H9 (cell line): ENCODE data around the gene ILF3. TPM values are rescaled to one million over a fixed set of nuclear protein-coding genes. Genes with fewer than 3 reads are reported as not detected.

Experiments used
- DNase-seq: peaks from one replicate; pipeline ENCODE4 v3.0.0-alpha.2; 2017
- H2AFZ ChIP-seq: one replicate; pipeline ENCODE4 v1.6.1; 2013; ENCODE audit warnings: mild to moderate bottlenecking, low read length, control low read depth, moderate library complexity
- H2AK5ac ChIP-seq: 2 replicates; pipeline ENCODE4 v1.6.1; 2013; ENCODE audit warnings: low read length, control low read depth, mixed read lengths; ENCODE audit not compliant: insufficient read length
- H2BK120ac ChIP-seq: one replicate; pipeline ENCODE4 v1.6.1; 2013; ENCODE audit warnings: low read depth, mild to moderate bottlenecking, low read length, control low read depth, inconsistent platforms; ENCODE audit not compliant: poor library complexity, severe bottlenecking
- H2BK12ac ChIP-seq: 2 replicates; pipeline ENCODE4 v1.6.1; 2013; ENCODE audit warnings: low read length, control low read depth, mixed read lengths, low read depth; ENCODE audit not compliant: insufficient read length
- H2BK15ac ChIP-seq: 2 replicates; pipeline ENCODE4 v1.6.1; 2013; ENCODE audit warnings: low read depth, low read length, control low read depth
- H2BK20ac ChIP-seq: one replicate; pipeline ENCODE4 v1.6.1; 2013; ENCODE audit warnings: low read depth, mild to moderate bottlenecking, low read length, control low read depth, inconsistent platforms; ENCODE audit not compliant: poor library complexity, severe bottlenecking
- H2BK5ac ChIP-seq: 2 replicates; pipeline ENCODE4 v1.6.1; 2013; ENCODE audit warnings: low read length, control low read depth, mixed read lengths; ENCODE audit not compliant: insufficient read length
- H3K14ac ChIP-seq: 2 replicates; pipeline ENCODE4 v1.6.1; 2013; ENCODE audit warnings: low read length, control low read depth; ENCODE audit not compliant: insufficient read depth
- H3K18ac ChIP-seq: 2 replicates; pipeline ENCODE4 v1.6.1; 2013; ENCODE audit warnings: low read depth, mild to moderate bottlenecking, mixed read lengths, low read length, control low read depth; ENCODE audit not compliant: insufficient read length
- H3K23ac ChIP-seq: 2 replicates; pipeline ENCODE4 v1.6.1; 2013; ENCODE audit warnings: low read length, control low read depth, mixed read lengths, low read depth; ENCODE audit not compliant: insufficient read length
- H3K23me2 ChIP-seq: 2 replicates; pipeline ENCODE4 v1.6.1; 2013; ENCODE audit warnings: low read depth, mild to moderate bottlenecking, mixed read lengths, low read length, control low read depth; ENCODE audit not compliant: insufficient read length, poor library complexity, severe bottlenecking
- H3K27ac ChIP-seq: 2 replicates; pipeline ENCODE4 v1.5.1; 2013; ENCODE audit warnings: low read length, control low read depth, mixed read lengths, low read depth; ENCODE audit not compliant: insufficient read length
- H3K27me3 ChIP-seq: 2 replicates; pipeline ENCODE4 v1.6.1; 2013; ENCODE audit warnings: low read length, control low read depth, inconsistent platforms; ENCODE audit not compliant: insufficient read depth
- H3K4ac ChIP-seq: 2 replicates; pipeline ENCODE4 v1.6.1; 2013; ENCODE audit warnings: low read depth, mild to moderate bottlenecking, control low read depth, inconsistent platforms, low read length, moderate library complexity
- H3K4me1 ChIP-seq: 2 replicates; pipeline ENCODE4 v1.6.1; 2013; ENCODE audit warnings: low read length, control low read depth, inconsistent platforms; ENCODE audit not compliant: insufficient read depth
- H3K4me2 ChIP-seq: 2 replicates; pipeline ENCODE4 v1.6.1; 2013; ENCODE audit warnings: low read length, control low read depth, mixed read lengths; ENCODE audit not compliant: insufficient read length, insufficient read depth
- H3K56ac ChIP-seq: 2 replicates; pipeline ENCODE4 v1.6.1; 2013; ENCODE audit warnings: low read depth, mild to moderate bottlenecking, mixed read lengths, low read length, control low read depth; ENCODE audit not compliant: insufficient read length
- H3K79me1 ChIP-seq: 2 replicates; pipeline ENCODE4 v1.6.1; 2013; ENCODE audit warnings: low read depth, mild to moderate bottlenecking, moderate library complexity, low read length, control low read depth, inconsistent platforms; ENCODE audit not compliant: insufficient read depth, poor library complexity, severe bottlenecking
- H3K79me2 ChIP-seq: 2 replicates; pipeline ENCODE4 v1.6.1; 2013; ENCODE audit warnings: low read length, control low read depth, inconsistent platforms; ENCODE audit not compliant: insufficient read depth
- H3K9ac ChIP-seq: 2 replicates; pipeline ENCODE4 v1.6.1; 2013; ENCODE audit warnings: low read length, control low read depth, mixed read lengths; ENCODE audit not compliant: insufficient read length; ENCODE audit errors: extremely low read depth
- H3K9me3 ChIP-seq: one replicate; pipeline ENCODE4 v1.6.1; 2013; ENCODE audit warnings: low read depth, low read length, inconsistent platforms; ENCODE audit not compliant: control insufficient read depth
- H3T11ph ChIP-seq: one replicate; pipeline ENCODE4 v1.6.1; 2013; ENCODE audit warnings: mild to moderate bottlenecking, low read length, control low read depth, inconsistent platforms
- H4K20me1 ChIP-seq: one replicate; pipeline ENCODE4 v1.6.1; 2013; ENCODE audit not compliant: control insufficient read depth, insufficient read length, insufficient read depth
- H4K5ac ChIP-seq: 2 replicates; pipeline ENCODE4 v1.6.1; 2013; ENCODE audit warnings: low read depth, mild to moderate bottlenecking, mixed read lengths, low read length, control low read depth; ENCODE audit not compliant: insufficient read length
- H4K8ac ChIP-seq: replicated peaks from 2 replicates; pipeline ENCODE4 v1.6.1; 2013; ENCODE audit warnings: low read length, control low read depth, mixed read lengths, low read depth; ENCODE audit not compliant: insufficient read length
- H4K91ac ChIP-seq: 2 replicates; pipeline ENCODE4 v1.6.1; 2013; ENCODE audit warnings: low read depth, mild to moderate bottlenecking, moderate library complexity, mixed read lengths, low read length, control low read depth; ENCODE audit not compliant: insufficient read length
- H3K27ac Mint-ChIP-seq, 3 experiments: 2 replicates in 2 of 3; 3 replicates in 1 of 3; pipeline ENCODE4 v1.8.0; 2020 to 2021; ENCODE audit warnings: mixed read lengths in 3 of 3, mild to moderate bottlenecking in 1 of 3, moderate library complexity in 1 of 3
- H3K27me3 Mint-ChIP-seq: 2 replicates; pipeline ENCODE4 v1.8.0; 2021; ENCODE audit warnings: low read depth, mild to moderate bottlenecking, moderate library complexity, mixed read lengths
- H3K36me3 Mint-ChIP-seq, 3 experiments: 2 replicates in 2 of 3; 3 replicates in 1 of 3; pipeline ENCODE4 v1.8.0; 2020 to 2021; ENCODE audit warnings: low read depth in 3 of 3, mixed read lengths in 3 of 3; ENCODE audit not compliant: insufficient read depth in 1 of 3
- H3K4me1 Mint-ChIP-seq, 2 experiments: 2 replicates each; pipeline ENCODE4 v1.8.0; 2020; ENCODE audit warnings: mixed read lengths in 2 of 2
- H3K4me3 Mint-ChIP-seq, 2 experiments: 2 replicates in 1 of 2; 3 replicates in 1 of 2; pipeline ENCODE4 v1.8.0; 2020 to 2021; ENCODE audit warnings: mild to moderate bottlenecking in 2 of 2, mixed read lengths in 2 of 2, moderate library complexity in 1 of 2
- H3K9me3 Mint-ChIP-seq, 2 experiments: 2 replicates in 1 of 2; 3 replicates in 1 of 2; pipeline ENCODE4 v1.8.0; 2020; ENCODE audit warnings: mild to moderate bottlenecking in 2 of 2, mixed read lengths in 2 of 2, moderate library complexity in 1 of 2
- CTCF ChIP-seq: fragments of 200-600 bp; sonication (generic); conservative IDR thresholded peaks from 3 replicates; pipeline ENCODE4 v1.8.0; 2021; ENCODE audit warnings: antibody characterized with exemption, mild to moderate bottlenecking
- WGBS: extraction: QIAGEN DNeasy Blood & Tissue Kit; methylation state at CpG from one replicate; pipeline ENCODE4 v1.1.7; 2013; ENCODE audit warnings: missing lambda C conversion rate, low lambda C conversion rate, mixed read lengths; ENCODE audit not compliant: insufficient read length; ENCODE audit errors: extremely low coverage; 5-methylcytosine and 5-hydroxymethylcytosine counted together
- total RNA-seq: library from RNA; stranded (reverse); gene quantifications from 2 replicates; pipeline ENCODE4 v1.2.1, GENCODE V29; 2021

ILF3 gene
- total RNA-seq, 1 experiment from 2014 or later = 841 TPM

- Histone ChIP-seq H3K18ac (no peak overlapping the region), H3K79me2 (0 out of 2 replicates have a peak, but pooled peaks cover 3% of the 10 kb centered on the region), H4K5ac (no peak overlapping the region), H2AFZ (no peak overlapping the region), H3K4ac (no peak overlapping the region), H3K27me3 (no peaks in the 10 kb centered on the region), H3K4me2 (no peak overlapping the region), H2BK5ac (no peak overlapping the region), H3K27ac (no peak overlapping the region), H3K4me1 (no peaks in the 10 kb centered on the region), H2BK12ac (no peak overlapping the region), H3K56ac (no peak overlapping the region), H2BK20ac (no peak overlapping the region), H2AK5ac (no peak overlapping the region), H4K8ac (no peak overlapping the region), H2BK120ac (no peak overlapping the region), H3K9me3 (no peaks in the 10 kb centered on the region), H3T11ph (no peak overlapping the region), H3K79me1 (peaks cover 3% of the 10 kb centered on the region), H3K14ac (no peak overlapping the region; the same call in 1 of the 2 replicates), H2BK15ac (no peak overlapping the region), H3K23ac (no peak overlapping the region), H3K23me2 (no peaks in the 10 kb centered on the region), H4K91ac (no peak overlapping the region), H4K20me1 (peaks cover 3% of the 10 kb centered on the region), H3K9ac (no peak overlapping the region)
- WGBS = no CpG with 5 or more reads among the region's 10 CpGs
- Mint-ChIP-seq H3K4me3 (no peak overlapping the region), H3K36me3 (peaks cover 57 to 98% (median 97%) of the 10 kb centered on the region in 3 experiments), H3K27ac (no peak overlapping the region; a peak in 1 of 7 replicates), H3K27me3 (peaks cover 3% of the 10 kb centered on the region), H3K9me3 (no peaks in the 10 kb centered on the region), H3K4me1 (peaks cover 0 to 3% of the 10 kb centered on the region in 2 experiments; a peak in 2 of 4 replicates)
- no peak for TF ChIP-seq CTCF
- no peak for DNase-seq
Observed at GRCh38 chr19:10686193-10686592, 32.0 kb downstream of the ILF3 start.
